SU-DHL-6 (cell line): Measurements from ENCODE around the gene MED26.

ENCODE experiments used
- CTCF ChIP-seq: fragments of 200-600 bp; sonication (generic); IDR thresholded peaks from one replicate; pipeline ENCODE4 v1.5.1; 2017; ENCODE audit warnings: antibody characterized with exemption, mild to moderate bottlenecking, low read length, moderate library complexity; ENCODE audit not compliant: insufficient read depth, poor library complexity, severe bottlenecking
- EZH2phosphoT487 ChIP-seq: fragments of 200-600 bp; sonication (generic), shearing (Covaris generic); conservative IDR thresholded peaks from 2 replicates; pipeline ENCODE4 v1.6.1; 2018; ENCODE audit warnings: mild to moderate bottlenecking, antibody characterized with exemption, low read length, moderate library complexity, mixed read lengths

GRCh38 chr19:16654627-16655026 is 26.6 kb upstream of the MED26 start:
- TF ChIP-seq CTCF (no peak), EZH2phosphoT487 (no peak)
